Brain microvascular endothelial cell (primary cell): ENCODE data around the gene CNN2.

Source experiments
- DNase-seq: peaks from one replicate; pipeline ENCODE4 v3.0.0-alpha.2; 2020
- H3K27ac ChIP-seq: fragments of 250-450 bp; sonication (Bioruptor Pico); 2 replicates; pipeline ENCODE4 v1.5.1; 2020; ENCODE audit warnings: mild to moderate bottlenecking, moderate library complexity
- H3K27me3 ChIP-seq: fragments of 250-450 bp; sonication (Bioruptor Pico); replicated peaks from 2 replicates; pipeline ENCODE4 v1.5.1; 2020; ENCODE audit warnings: mild to moderate bottlenecking
- H3K36me3 ChIP-seq: fragments of 250-450 bp; sonication (Bioruptor Pico); replicated peaks from 2 replicates; pipeline ENCODE4 v1.5.1; 2020; ENCODE audit warnings: mild to moderate bottlenecking
- H3K4me3 ChIP-seq: 2 replicates; pipeline ENCODE4 v1.5.1; 2011; ENCODE audit warnings: low read depth, mild to moderate bottlenecking, control low read depth, low read length, moderate library complexity
- CTCF ChIP-seq: IDR thresholded peaks from 2 replicates; pipeline ENCODE4 v1.5.1; 2011; ENCODE audit warnings: low read depth, mild to moderate bottlenecking, moderate library complexity, low read length, control low read depth, inconsistent platforms; ENCODE audit errors: missing control alignments
- in situ Hi-C: cut with HindIII; loops from 2 replicates; pipeline ENCODE4 v1.10.0; 2017; ENCODE audit warnings: low sequenced_read_pairs, low pct_ligation_motif_present

Gene CNN2

GRCh38 chr19:1087813-1088415 lies 61.5 kb downstream of the CNN2 start:
- no peaks in the 10 kb centered on the region for H3K27me3 ChIP-seq
- no peak for DNase-seq
- in situ Hi-C loops, result no loop called here
- peaks cover 34% of the 10 kb centered on the region for H3K36me3 ChIP-seq
- H3K4me3 ChIP-seq, result no peak overlapping the region
- TF ChIP-seq CTCF, result no peak
- no peak overlapping the region for H3K27ac ChIP-seq

- Histone ChIP-seq H3K4me3 (no peak overlapping the region), H3K36me3 (peaks cover 39% of the 10 kb centered on the region), H3K27me3 (no peaks in the 10 kb centered on the region), H3K27ac (no peak overlapping the region)
- in situ Hi-C loops, result no loop called here
- no peak for DNase-seq
- TF ChIP-seq CTCF, result no peak
These were observed 62.1 kb downstream of the CNN2 start for GRCh38 chr19:1088416-1089010.
